GM19328 (cell line): ENCODE results near the gene ARHGEF19.

Experiments used
- ATAC-seq: cut with Tn5 transposase; IDR thresholded peaks from one replicate; pipeline ENCODE4 v1.9.1; 2021; ENCODE audit warnings: mild to moderate bottlenecking, moderate library complexity; ENCODE audit not compliant: unreplicated experiment

The ARHGEF19 gene

DNA sequence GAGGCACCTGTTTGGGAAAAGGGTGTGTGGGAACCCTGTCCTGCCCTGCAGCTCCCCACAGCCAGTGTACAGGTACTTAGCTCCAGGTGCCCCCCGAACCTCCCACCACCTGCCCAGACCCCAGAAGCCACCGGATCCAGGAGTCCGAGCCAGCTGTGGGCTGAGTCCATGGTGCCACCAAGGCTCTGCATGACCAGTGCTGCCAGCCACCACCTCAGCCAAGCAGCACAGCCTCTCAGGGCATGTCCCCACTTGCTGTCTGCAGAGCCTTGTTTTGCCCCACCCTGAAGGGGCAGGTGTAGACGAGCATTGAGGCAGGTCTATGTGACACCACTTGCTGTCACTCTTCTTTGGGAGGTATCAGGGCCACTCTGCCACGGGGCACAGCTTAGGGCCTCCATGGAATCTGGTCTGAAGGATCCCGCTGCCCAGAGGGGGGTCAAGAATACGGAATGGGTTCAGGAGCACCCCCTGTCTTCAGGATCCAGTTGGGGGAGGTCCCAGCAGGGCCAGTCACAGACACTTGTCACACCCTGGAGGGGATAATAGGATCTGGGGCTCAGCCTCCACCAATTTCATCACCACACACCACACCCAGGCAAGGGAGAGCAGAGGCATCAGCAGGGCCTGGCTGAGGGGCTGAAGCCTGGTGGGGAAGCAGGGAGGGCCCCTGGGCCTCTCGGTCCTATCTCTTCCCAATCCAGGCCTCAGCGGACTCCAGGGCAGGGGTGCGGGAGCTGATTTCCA lies 27.7 kb downstream of the ARHGEF19 start:
- no peak for ATAC-seq

- ATAC-seq = no peak
Observed at GRCh38 chr1:16183765-16184556, 28.5 kb downstream of the ARHGEF19 start.

GRCh38 chr1:16183179-16183578 lies 29.3 kb downstream of the ARHGEF19 start:
- ATAC-seq = no peak

DNA sequence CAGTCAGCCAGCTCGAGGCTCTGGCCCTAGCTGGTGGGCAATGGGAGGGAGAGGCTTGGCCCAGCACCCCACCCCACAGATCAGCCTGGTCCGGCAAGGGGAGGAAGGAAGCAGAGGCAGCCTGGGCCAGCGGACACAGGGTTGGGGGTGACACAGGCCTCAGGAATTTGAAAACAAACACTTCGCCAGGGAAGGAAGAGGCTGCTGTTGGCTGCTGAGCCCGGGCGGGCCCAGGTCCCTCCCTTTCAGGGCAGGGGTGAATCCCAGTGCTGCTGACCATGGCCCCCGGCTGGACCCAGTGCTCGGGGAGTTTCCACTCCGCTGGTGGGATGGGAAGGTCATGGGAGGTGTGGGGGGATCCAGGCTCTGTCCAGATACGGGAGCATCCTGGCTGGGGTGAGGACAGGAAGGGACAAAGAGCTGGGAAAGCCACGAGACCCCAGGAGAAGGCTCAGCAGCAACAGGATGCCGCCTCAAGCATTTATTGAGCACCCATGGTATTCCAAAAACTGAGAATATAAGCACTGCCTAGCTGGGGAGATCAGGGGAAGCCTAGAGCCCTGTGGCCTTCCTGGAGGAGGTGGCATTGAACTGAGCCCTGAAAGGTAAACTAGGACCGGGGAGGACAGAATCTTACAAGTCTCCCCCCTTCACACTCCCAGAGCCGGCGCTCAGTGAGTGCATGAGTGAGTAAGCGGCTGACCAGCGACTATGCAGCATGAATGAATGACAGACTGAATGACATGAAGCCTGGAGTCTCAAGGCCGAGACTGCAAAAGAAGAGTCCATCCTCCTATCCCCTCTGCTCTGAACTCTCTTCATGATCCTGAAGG lies 30.3 kb downstream of the ARHGEF19 start:
- ATAC-seq = no peak

DNA sequence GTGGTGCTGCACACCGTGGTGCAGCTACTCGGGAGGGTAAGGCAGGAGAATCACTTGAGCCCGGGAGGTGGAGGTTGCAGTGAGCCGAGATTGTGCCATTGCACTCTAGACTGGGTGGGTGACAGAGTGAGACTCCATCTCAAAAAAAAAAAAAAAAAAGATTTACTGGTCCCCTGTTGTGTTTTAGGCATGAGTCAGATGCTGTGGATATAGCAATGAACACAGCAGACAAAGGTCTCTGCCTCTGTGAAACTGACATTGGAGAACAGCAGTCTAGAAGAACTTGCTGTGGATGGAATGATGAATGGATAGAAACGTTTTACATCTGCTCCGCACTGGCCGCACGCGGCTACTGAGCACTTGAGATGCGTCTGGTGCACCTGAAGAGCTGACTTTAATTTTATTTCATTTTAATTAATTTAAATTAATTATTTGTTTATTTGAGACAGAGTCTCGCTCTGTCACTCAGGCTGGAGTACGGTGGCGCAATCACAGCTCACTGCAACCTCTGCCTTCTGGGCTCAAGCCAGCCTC lies 32.1 kb downstream of the ARHGEF19 start:
- no peak for ATAC-seq

GRCh38 chr1:16178596-16179497 lies 33.6 kb downstream of the ARHGEF19 start:
- ATAC-seq = no peak

GRCh38 chr1:16177306-16177705 lies 35.1 kb downstream of the ARHGEF19 start:
- ATAC-seq = no peak

DNA sequence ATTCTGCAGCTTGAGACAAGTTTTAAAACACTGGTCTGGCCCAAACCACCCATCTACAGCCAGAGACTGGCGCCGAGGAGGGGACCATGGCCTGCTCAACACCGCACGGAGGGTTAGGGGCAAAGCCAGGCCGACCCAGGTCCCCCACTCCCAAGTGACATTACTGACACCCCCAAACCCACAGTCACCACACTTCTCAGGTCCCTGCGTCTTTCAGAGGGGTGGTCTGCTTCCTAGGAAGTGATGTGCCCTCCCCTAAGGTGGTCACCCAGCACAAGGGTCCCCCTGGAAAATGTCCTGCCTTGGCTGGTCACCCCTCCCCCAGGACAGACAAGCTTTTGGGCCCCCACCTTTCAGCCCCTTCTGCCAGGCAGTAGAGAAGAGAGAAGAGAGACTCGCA lies 35.8 kb downstream of the ARHGEF19 start:
- no peak for ATAC-seq

- ATAC-seq = no peak
Observed at GRCh38 chr1:16175610-16176553, 36.6 kb downstream of the ARHGEF19 start.

GRCh38 chr1:16174886-16175598 lies 37.4 kb downstream of the ARHGEF19 start:
- ATAC-seq = no peak

DNA sequence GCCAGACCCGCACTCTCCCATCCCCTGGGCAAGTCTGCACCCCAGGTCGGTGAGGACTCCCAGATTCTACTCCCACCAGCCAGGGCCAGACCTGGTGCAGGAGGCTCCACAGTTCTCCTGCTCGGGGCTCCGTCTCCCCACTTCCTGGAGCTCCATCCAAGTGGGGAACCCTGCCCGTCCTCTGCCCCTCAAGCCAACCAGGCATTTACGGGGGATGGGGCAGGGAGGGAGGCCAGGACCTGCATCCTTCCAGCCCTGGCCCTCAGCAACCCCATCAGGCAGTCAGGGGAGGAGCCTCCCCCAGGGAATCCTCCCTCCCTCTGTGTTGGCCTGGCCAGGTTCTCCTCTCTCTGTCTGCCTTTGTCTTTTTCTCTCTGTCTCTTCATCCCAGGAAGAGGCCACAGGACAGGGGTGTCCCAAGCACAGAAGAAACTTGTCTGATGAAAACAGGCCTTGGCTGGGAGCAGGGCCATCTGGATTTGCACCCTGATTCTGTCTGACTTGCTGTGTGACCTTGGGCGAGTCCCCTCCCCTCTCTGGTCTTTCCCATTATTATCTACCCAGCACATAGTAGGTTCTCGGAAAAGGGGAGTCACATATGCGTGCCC lies 38.1 kb downstream of the ARHGEF19 start:
- no peak for ATAC-seq

DNA sequence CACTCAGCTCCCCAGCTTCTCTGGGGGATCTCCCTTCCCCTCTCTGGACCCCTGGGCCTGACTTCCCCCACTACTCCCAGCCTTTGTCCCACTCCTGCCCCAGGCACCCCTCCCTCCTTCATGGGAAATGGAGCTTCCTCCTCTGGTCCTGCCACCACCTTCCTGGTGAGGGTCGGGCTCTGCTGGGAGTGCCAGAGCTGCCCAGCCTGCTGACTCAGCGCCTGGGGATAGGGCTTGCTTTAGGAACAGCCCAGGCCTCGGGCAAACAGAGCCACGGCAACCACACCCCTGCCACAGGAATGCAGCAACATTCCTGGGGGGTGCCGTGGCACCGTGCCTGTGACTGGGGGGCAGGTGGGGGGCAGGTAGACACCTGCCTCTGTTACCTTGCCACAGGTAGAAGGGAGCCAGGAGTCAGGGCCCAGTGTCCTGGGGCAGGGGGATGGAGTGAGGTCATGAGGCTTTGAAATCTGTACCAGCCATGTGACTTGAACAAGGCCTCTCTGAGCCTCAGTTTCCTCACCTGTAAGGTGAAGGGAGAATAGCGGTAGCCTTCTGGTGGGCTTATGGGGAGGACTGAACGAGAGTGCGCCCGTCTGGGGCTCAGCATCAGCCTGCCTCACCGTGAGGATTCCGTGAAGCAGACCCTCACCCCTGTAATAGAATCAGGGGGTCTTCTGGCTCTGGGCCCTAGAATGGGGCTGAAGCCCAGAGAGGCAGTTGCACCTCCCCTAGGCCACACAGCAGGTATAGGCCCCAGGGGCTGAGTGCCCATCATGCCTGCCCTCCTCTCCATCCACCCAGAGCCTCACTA lies 38.8 kb downstream of the ARHGEF19 start:
- no peak for ATAC-seq

GRCh38 chr1:16172964-16173446 lies 39.4 kb downstream of the ARHGEF19 start:
- no peak for ATAC-seq

GRCh38 chr1:16172218-16172830 lies 40.1 kb downstream of the ARHGEF19 start:
- no peak for ATAC-seq

DNA sequence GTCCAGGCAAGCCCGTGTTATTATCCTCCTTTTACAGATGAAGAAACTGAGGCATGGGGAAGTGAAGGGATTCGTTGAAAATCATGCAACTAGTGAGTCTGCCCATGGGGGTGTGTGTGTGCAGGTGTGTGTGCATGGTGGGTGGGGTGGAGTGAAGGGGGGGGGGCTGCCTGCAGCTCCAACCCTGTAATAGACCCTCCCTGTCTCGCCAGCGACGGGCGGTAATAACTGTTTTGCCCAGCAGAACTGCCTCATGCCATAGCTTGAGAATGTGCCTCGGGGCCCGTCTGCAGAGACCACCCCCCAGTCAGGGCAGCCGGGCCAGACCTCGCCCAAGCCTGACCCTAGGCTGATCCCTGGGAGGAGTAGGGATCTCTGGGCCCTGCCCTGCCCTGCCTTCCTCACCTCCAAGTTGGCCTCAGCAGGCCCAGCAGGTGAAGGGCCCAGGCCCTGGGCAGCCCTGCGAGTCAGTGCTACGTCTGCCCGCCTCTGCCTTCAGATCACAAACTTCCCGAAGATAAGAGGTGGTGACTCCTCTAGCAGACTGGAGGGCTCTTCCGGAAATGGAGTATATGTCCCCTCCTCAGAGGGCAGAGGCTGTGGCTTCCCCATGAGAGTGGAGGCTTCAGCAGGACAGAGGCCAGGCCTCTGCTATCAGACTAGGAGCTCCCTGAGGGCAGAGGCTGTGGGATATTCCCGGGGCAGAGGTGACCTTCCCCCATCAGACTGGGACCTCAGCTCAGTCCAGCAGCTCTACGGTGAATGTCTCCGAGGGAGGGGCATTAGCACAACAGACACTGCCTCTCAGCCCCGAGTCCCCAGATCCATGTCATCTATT lies 40.9 kb downstream of the ARHGEF19 start:
- no peak for ATAC-seq

DNA sequence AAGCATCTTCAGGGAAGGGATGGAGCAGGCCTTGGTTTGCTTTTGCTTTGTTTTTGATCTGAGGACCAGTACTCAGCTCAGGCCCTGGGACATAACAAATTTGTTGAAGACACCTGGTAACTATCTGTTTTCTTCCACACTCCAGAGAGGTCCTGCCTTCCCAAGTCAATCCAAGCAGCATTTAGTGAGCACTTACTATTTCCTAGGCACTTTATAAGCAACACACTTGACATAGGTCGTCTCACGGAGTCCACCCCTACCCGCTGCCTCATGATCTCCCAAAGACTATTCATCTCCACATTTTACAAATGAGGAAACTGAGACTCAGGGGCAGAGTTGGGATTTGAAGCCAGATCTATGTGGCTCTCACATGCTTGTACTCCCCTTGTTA lies 42.2 kb downstream of the ARHGEF19 start:
- ATAC-seq = no peak
